GM12878 (cell line): ENCODE results near the gene SNX2. TPM values are rescaled to one million over a fixed set of nuclear protein-coding genes. Genes with fewer than 3 reads are reported as not detected.

ENCODE experiments used
- ATAC-seq: fragments of 200-7000 bp; cut with Tn5 transposase; 3 replicates; pipeline ENCODE4 v1.9.1; 2020; ENCODE audit warnings: mild to moderate bottlenecking, moderate library complexity
- BruUV-seq: library from RNA; stranded (reverse); fragments of 400-500 nt; replicated peaks from 2 replicates; lab custom pipeline; 2021; lab: Mats Ljungman, UMichigan
- CTCF ChIA-PET: fragments of 300-600 bp; sonication (Branson Sonifier 250); formaldehyde crosslinking; extraction: SDS; loops from one replicate; lab custom pipeline; 2021; ENCODE audit warnings: inconsistent platforms; lab: Yijun Ruan, JAX
- POLR2A ChIA-PET: fragments of 350-600 bp; formaldehyde crosslinking; extraction: SDS; loops from one replicate; lab custom pipeline; 2021; ENCODE audit warnings: inconsistent platforms; lab: Charles Lee
- RAD21 ChIA-PET: fragments of 300-600 bp; sonication (Branson Sonifier 250); formaldehyde crosslinking; loops from one replicate; lab custom pipeline; 2023; ENCODE audit warnings: antibody characterized with exemption; ENCODE audit not compliant: unreplicated experiment; lab: Charles Lee
- SMC1A ChIA-PET: fragments of 300-600 bp; sonication (Branson Sonifier 250); formaldehyde crosslinking; loops from one replicate; lab custom pipeline; 2023; ENCODE audit not compliant: unreplicated experiment, uncharacterized antibody; lab: Charles Lee
- DNase-seq: peaks from one replicate; pipeline ENCODE4 v3.0.0-alpha.2; 2011; ENCODE audit warnings: low read depth, low spot score
- FAIRE-seq: peaks from 3 replicates; lab custom pipeline; 2011; peaks lifted over from hg19 to GRCh38; lab: Jason Lieb, UNC
- H2AFZ ChIP-seq: 2 replicates; pipeline ENCODE4 v1.6.0; 2011; ENCODE audit warnings: low read depth, low read length, control low read depth; ENCODE audit not compliant: control insufficient read depth
- H3K27ac ChIP-seq: 2 replicates; pipeline ENCODE4 v1.5.1; 2011; ENCODE audit warnings: control low read depth; ENCODE audit not compliant: control insufficient read depth, insufficient read depth
- H3K27me3 ChIP-seq, 2 experiments: replicated peaks in 1 of 2; 2 replicates each; pipeline versions ENCODE4 v1.6.0 to v1.6.1; 2011; ENCODE audit warnings: low read length in 1 of 2; ENCODE audit not compliant: control insufficient read depth in 2 of 2, insufficient read depth in 2 of 2
- H3K36me3 ChIP-seq, 2 experiments: 2 replicates each; pipeline ENCODE4 v1.5.1; 2011; ENCODE audit warnings: low read length in 1 of 2; ENCODE audit not compliant: control insufficient read depth in 2 of 2, insufficient read depth in 2 of 2
- H3K4me1 ChIP-seq: 2 replicates; pipeline ENCODE4 v1.6.1; 2011; ENCODE audit warnings: mild to moderate bottlenecking, low read length, moderate library complexity, mixed read lengths; ENCODE audit not compliant: control insufficient read depth, insufficient read depth
- H3K4me2 ChIP-seq: 2 replicates; pipeline ENCODE4 v1.6.0; 2011; ENCODE audit warnings: control low read depth; ENCODE audit not compliant: control insufficient read depth, insufficient read depth
- H3K4me3 ChIP-seq: fragments of 200-600 bp; sonication (generic); 2 replicates; pipeline ENCODE4 v1.5.1; 2016
- H3K79me2 ChIP-seq: 2 replicates; pipeline ENCODE4 v1.6.0; 2011; ENCODE audit warnings: low read length; ENCODE audit not compliant: control insufficient read depth, insufficient read depth
- H3K9ac ChIP-seq: 2 replicates; pipeline ENCODE4 v1.8.0; 2011; ENCODE audit warnings: low read length, control low read depth, mixed read lengths; ENCODE audit not compliant: control insufficient read depth, insufficient read depth
- H3K9me3 ChIP-seq: replicated peaks from 3 replicates; pipeline ENCODE4 v1.5.1; 2011; ENCODE audit warnings: mild to moderate bottlenecking, low read length; ENCODE audit not compliant: control insufficient read depth, insufficient read depth
- H4K20me1 ChIP-seq: 2 replicates; pipeline ENCODE4 v1.6.0; 2011; ENCODE audit not compliant: control insufficient read depth, insufficient read depth
- IKZF1 ChIP-seq: fragments of 450-650 bp; conservative IDR thresholded peaks from 2 replicates; pipeline ENCODE4 v1.6.1; 2017; ENCODE audit warnings: antibody characterized with exemption, mild to moderate bottlenecking
- NR2F1 ChIP-seq: fragments of 450-650 bp; conservative IDR thresholded peaks from 2 replicates; pipeline ENCODE4 v1.6.1; 2017; ENCODE audit warnings: mild to moderate bottlenecking
- SKIL ChIP-seq: fragments of 450-650 bp; IDR thresholded peaks from 2 replicates; pipeline ENCODE4 v1.6.1; 2017; ENCODE audit warnings: mild to moderate bottlenecking, low read depth, inconsistent platforms; ENCODE audit not compliant: poor library complexity, severe bottlenecking
- SMAD5 ChIP-seq: IDR thresholded peaks from 2 replicates; pipeline ENCODE4 v1.6.1; 2016; ENCODE audit warnings: antibody characterized with exemption, low read depth
- ZNF24 ChIP-seq: fragments of 450-650 bp; IDR thresholded peaks from 2 replicates; pipeline ENCODE4 v1.6.1; 2017; ENCODE audit warnings: antibody characterized with exemption, mild to moderate bottlenecking
- ZNF384 ChIP-seq: IDR thresholded peaks from 2 replicates; pipeline ENCODE4 v1.6.1; 2012; ENCODE audit warnings: low read depth, mild to moderate bottlenecking, low read length, improper control_type of control experiment, borderline replicate concordance
- WGBS: methylation state at CpG from one replicate; pipeline ENCODE4 v1.1.6; 2016; ENCODE audit warnings: low lambda C conversion rate; ENCODE audit not compliant: insufficient replicate concordance, insufficient coverage; ENCODE audit errors: missing lambda C conversion rate; 5-methylcytosine and 5-hydroxymethylcytosine counted together
- in situ Hi-C: fragments of 300-500 bp; cut with MboI; formaldehyde crosslinking; loops from 9 replicates; pipeline ENCODE4 v1.14.3; 2018; ENCODE audit warnings: mixed read lengths
- intact Hi-C: fragments of 100-400 bp; cut with micrococcal nuclease; formaldehyde crosslinking; loops from one replicate; pipeline ENCODE4 v1.14.2; 2022; ENCODE audit not compliant: unreplicated experiment
- polyA plus RNA-seq, 11 experiments: library from polyadenylated mRNA; depleted of rRNA in 4 of 11; unstranded in 6 of 11; stranded (reverse) in 5 of 11; fragments of >200 nt; fragmentation: Nextera tagmentation in 4 of 11; fragmentation: Illumina TruSeq in 1 of 11; extraction: Ambion mirVana in 4 of 11; extraction: Trizol in 1 of 11; gene quantifications; 1 replicate in 1 of 11; 2 replicates in 10 of 11; pipeline versions ENCODE4 v1.2.1 to v1.2.3, GENCODE V29; 2011 to 2016; ENCODE audit warnings: inconsistent platforms in 2 of 11, missing spikeins in 2 of 11, low read depth in 1 of 11
- total RNA-seq, 4 experiments: library from RNA; depleted of rRNA in 3 of 4; stranded (reverse); fragments of >200 nt in 3 of 4; fragmentation: Illumina TruSeq in 1 of 4; extraction: Trizol in 1 of 4; gene quantifications; 2 replicates each; pipeline versions ENCODE4 v1.2.1 to v1.2.3, GENCODE V29; 2013 to 2021

The SNX2 gene
- total and polyA plus RNA-seq, 10 of the 15 experiments (the other 5 are each of a cell fraction or from before 2014, with no cell fraction given) = 46.3 to 84.3 (median 63.0) TPM

- DNase-seq (no peak), ATAC-seq (no peak; the same call in 2 of the 3 replicates), FAIRE-seq (no peak)
- no peak overlapping the region for H3K4me3 ChIP-seq
- BruUV-seq = no TSS peak
- no peaks in the 10 kb centered on the region for H4K20me1 ChIP-seq
- POLR2A ChIA-PET = interaction anchor here (0.7 to 0.9 kb wide), 2 partner anchors 28 to 465 kb away, joined by 5 to 8 read pairs; no protein-coding TSS in a partner anchor
- no peaks in the 10 kb centered on the region for H3K79me2 ChIP-seq
- H3K9me3 ChIP-seq = no peaks in the 10 kb centered on the region
- H3K36me3 ChIP-seq = no peaks in the 10 kb centered on the region
- no peaks in the 10 kb centered on the region for H3K4me1 ChIP-seq
- no peaks in the 10 kb centered on the region for H3K27me3 ChIP-seq
- no peak overlapping the region for H3K9ac ChIP-seq
- no peak overlapping the region for H2AFZ ChIP-seq
- TF ChIP-seq SKIL = no peak
- no peak for TF ChIP-seq SMAD5
- TF ChIP-seq ZNF384 = no peak
- TF ChIP-seq NR2F1 = no peak
- no peak for TF ChIP-seq IKZF1
- no peak for TF ChIP-seq ZNF24
- SMC1A ChIA-PET = interaction anchor here (1.0 to 1.4 kb wide), 2 partner anchors 10 to 39 kb away, joined by 3 read pairs; no protein-coding TSS in a partner anchor
- H3K4me2 ChIP-seq = no peak overlapping the region
- intact Hi-C loops = no loop called here
- RAD21 ChIA-PET = interaction anchor here (0.7 kb wide), 1 partner anchor 256 kb away, joined by 5 read pairs; no protein-coding TSS in a partner anchor
- H3K27ac ChIP-seq = no peak overlapping the region
- CTCF ChIA-PET = interaction anchor here (2.0 kb wide), 1 partner anchor 11 kb away, joined by 8 read pairs; no protein-coding TSS in a partner anchor
- in situ Hi-C loops = no loop called here
- WGBS = 24% methylated on average over 3 of the region's 3 CpGs
Measured at GRCh38 chr5:122743261-122743660, 31.6 kb upstream of the SNX2 start.
